ENCODE measurements around the gene FAM50A.

GRCh38 chrX:154473683-154474082 lies 29.7 kb downstream of the FAM50A start:
- TF ChIP-seq MAX (IDR thresholded peaks at IDR 0.05) (no peak), TAF1 (conservative IDR thresholded peaks at IDR 0.05) (no peak), CTCF (IDR thresholded peaks at IDR 0.05; ENCODE audit: low read depth, low read length, missing input control) (no peak), NR2F2 (IDR thresholded peaks at IDR 0.05) (no peak), RAD21 (IDR thresholded peaks at IDR 0.05) (no peak), SP1 (IDR thresholded peaks at IDR 0.05) (no peak), YY1 (IDR thresholded peaks at IDR 0.05) (no peak)

Data from liver (tissue), 3 donors.